NAMALWA (cell line): ENCODE measurements around the gene CATSPERZ.

ENCODE experiments used
- DNase-seq: peaks from one replicate; pipeline ENCODE4 v3.0.0-alpha.2; 2015; ENCODE audit warnings: low spot score

CATSPERZ gene

GRCh38 chr11:64342869-64343745, 42.9 kb downstream of the CATSPERZ start:
- DNase-seq, result no peak

DNA sequence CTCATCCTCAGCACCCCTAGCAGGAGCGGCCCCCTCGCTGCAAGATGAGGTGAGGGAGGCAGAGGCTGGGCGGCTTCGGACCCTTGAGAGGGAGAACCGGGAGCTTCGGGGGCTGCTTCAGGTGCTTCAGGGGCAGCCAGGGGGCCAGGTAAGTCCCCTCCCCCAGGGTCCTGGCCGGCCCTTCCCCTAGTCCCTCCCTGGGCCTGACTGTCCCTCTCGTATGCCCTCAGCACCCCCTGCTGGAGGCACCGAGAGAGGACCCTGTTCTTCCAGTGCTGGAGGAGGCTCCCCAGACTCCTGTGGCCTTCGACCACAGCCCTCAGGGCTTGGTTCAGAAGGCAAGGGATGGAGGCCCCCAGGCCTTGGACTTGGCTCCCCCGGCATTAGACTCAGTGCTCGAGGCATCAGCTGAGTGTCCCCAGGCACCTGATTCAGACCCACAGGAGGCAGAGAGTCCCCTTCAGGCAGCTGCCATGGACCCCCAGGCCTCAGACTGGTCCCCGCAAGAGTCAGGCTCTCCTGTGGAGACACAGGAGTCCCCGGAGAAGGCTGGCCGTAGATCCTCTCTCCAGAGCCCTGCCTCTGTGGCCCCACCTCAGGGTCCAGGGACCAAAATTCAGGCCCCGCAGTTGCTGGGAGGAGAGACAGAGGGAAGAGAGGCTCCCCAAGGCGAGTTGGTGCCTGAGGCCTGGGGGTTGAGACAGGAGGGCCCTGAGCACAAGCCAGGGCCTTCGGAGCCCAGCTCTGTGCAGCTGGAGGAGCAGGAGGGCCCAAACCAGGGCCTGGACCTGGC, 43.8 kb downstream of the CATSPERZ start:
- DNase-seq, result no peak

- DNase-seq, result no peak
These were observed 44.6 kb downstream of the CATSPERZ start for GRCh38 chr11:64344787-64345186.

- DNase-seq, result no peak
These were observed 47.2 kb downstream of the CATSPERZ start for GRCh38 chr11:64347193-64347867.

DNA sequence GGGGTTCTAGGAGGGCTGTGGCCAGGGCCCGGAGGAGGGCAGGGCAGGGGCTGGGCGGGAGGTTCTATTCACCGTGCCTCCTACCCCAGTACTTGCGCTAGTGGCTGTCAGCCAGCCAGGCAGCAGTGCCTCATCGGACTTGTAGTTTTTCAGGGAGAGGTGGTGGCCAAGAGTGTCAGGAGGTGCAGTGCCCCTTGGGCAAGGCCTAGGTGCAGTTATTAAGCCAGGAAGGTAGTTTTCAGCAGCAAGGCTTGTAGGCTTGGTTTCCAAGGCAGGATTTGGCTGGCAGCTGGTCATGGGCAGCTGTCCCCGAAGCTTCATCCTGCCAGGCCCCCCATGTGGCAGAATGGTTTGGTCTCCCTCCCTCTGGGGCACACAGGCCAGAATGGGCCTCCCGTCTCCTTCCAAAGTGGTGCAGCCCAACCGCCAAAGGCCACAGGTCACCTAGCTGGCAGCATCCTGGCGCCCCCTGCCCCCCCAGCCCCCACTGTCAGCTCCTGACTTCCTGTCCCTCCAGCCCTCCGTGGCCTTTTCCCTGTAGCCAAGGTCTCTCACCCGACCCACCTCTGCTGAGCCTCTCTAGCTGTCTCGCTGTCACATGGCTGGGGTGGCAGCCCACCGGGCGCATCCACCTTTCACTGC, 48.3 kb downstream of the CATSPERZ start:
- no peak for DNase-seq

GRCh38 chr11:64349025-64349387, 48.8 kb downstream of the CATSPERZ start:
- DNase-seq, result no peak

DNA sequence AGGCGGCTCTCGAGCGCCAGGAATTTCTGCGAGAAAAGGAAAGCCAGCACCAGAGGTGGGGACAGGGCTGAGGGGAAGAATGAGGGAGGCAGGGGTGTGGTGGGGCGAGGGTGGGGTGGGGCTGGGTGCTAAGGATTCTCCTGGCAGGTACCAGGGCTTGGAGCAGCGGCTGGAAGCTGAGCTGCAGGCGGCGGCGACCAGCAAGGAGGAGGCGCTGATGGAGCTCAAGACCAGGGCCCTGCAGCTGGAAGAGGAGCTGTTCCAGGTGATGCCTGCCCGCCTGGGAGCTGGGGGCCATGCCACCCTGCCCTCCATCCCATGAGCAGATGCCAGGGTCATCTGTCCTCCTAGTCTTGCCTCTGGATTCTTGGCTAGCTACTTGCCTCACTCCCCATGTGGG, 49.2 kb downstream of the CATSPERZ start:
- no peak for DNase-seq

DNA sequence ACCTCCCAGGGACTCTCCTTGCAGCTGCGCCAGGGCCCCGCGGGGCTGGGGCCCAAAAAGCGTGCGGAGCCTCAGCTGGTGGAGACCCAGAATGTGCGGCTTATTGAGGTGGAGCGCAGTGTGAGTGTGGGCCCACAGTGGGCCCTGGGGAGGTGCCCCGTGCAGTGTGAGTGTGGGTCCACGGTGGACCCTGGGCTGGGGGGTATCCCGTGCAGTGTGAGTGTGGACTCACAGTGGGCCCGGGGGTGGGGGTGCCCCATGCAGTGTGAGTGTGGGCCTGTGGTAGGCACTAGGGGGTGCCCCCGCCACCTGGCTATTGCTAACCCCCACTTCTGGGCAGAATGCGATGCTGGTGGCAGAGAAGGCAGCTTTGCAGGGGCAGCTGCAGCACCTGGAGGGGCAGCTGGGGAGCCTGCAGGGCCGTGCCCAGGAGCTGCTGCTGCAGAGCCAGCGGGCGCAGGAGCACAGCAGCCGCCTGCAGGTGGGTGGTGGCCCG, 51.0 kb downstream of the CATSPERZ start:
- no peak for DNase-seq

DNA sequence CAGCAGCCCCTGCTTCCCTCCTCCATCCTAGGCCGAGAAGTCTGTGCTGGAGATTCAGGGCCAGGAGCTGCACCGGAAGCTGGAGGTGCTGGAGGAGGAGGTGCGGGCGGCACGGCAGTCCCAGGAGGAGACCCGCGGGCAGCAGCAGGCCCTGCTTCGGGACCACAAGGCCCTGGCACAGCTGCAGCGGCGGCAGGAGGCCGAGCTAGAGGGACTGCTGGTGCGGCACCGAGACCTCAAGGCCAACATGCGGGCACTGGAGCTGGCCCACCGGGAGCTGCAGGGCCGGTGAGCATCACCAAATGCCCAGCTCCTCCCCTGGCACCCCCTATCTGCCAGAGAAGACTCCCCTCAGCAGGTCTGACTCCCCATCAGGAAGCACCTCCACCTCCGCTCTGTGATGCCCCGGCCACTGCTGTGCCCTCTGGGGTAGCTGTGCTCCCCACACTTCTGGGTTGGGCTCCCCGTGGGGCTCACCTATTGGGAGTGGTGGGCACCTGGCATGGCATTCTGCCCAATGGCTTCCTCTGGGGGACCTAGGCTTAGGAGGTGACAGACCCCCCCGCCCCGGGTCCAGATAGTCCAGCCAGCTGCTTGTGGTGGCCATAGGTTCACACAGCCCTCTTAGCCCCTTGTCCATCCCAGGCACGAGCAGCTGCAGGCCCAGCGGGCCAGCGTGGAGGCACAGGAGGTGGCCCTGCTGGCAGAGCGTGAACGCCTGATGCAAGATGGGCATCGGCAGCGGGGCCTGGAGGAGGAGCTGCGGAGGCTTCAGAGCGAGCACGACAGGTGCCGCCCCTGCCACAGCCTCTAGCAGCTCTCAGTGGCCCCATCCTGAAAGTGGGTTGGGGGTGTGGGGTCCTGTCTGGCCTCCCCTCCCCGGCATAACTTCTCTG, 52.2 kb downstream of the CATSPERZ start:
- no peak for DNase-seq

DNA sequence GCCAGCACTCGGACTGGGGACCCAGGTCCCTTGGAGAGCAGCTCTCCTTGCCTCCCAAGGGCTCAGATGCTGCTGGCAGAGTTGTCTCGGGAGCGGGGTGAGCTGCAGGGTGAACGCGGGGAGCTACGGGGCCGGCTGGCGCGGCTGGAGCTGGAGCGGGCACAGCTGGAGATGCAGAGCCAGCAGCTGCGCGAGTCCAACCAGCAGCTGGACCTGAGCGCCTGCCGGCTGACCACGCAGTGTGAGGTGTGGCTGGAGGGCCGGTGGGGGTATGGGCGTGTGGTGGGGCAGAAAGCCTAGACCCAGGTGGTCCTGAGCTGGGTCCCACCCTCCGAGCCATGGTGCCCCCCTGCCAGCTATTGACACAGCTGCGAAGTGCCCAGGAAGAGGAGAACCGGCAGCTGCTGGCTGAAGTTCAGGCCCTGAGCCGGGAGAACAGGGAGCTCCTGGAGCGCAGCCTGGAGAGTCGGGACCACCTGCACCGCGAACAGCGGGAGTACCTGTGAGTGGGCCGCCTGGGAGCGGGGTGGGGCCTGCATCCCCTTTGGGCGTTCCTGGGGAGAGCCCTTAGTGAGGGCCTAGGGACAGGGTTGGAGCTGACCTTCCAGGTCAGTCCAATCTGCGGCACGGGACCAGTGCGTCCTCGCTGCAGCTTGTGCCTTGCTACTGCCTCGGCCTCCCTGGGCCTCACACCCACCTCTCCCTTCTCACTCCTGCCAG, 53.0 kb downstream of the CATSPERZ start:
- no peak for DNase-seq

DNA sequence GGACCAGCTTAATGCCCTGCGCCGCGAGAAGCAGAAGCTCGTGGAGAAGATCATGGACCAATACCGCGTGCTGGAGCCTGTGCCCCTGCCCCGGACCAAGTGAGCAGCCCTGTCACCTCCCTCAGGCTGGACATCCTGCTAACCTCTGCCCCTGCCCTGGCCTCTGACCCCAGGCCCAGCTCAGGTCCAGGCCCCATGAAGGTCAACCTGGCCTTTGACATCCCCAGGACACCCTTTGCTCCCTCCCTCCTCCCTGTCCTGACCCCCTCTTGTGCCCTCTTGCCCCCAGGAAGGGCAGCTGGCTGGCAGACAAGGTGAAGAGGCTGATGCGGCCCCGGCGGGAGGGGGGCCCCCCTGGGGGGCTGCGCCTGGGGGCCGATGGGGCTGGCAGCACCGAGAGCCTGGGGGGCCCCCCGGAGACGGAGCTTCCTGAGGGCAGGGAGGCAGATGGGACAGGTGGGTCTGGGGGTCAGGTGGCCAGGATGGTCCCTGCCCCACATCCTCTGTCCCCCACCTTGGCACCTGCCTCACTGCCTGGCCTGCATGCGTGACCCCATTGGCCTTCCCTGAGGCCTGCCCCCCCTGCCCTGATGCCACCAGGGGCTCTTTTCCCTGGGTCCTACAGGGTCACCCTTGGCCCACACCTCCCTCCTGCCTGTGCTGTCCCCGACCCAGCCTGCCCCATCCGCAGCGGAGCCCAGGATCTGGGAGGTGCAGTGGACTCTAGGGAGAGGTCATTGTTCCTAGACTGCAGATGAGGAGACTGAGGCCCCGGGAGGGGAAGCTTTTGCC, 53.8 kb downstream of the CATSPERZ start:
- no peak for DNase-seq
